IMR-90 (cell line): ENCODE data around the gene AMOTL2. TPM values are rescaled to one million over a fixed set of nuclear protein-coding genes. Genes with fewer than 3 reads are reported as not detected.
A peak's percentile ranks its signal among the peaks of the same experiment; 100 is the strongest.

ENCODE experiments used
- ATAC-seq: fragments of 200-7000 bp; cut with Tn5 transposase; 2 replicates; pipeline ENCODE4 v1.9.1; 2020; ENCODE audit warnings: low read depth, mild to moderate bottlenecking, moderate library complexity
- BruUV-seq: library from RNA; stranded (reverse); fragments of 400-500 nt; replicated peaks from 2 replicates; lab custom pipeline; 2021; lab: Mats Ljungman, UMichigan
- CTCF ChIA-PET: fragments of 300-600 bp; formaldehyde crosslinking; extraction: SDS; loops from one replicate; lab custom pipeline; 2021; ENCODE audit warnings: antibody characterized with exemption; lab: Yijun Ruan, JAX
- POLR2A ChIA-PET: fragments of 300-600 bp; sonication (Branson Sonifier 250); formaldehyde crosslinking; loops from one replicate; lab custom pipeline; 2022; ENCODE audit warnings: antibody characterized with exemption; ENCODE audit not compliant: unreplicated experiment; lab: Charles Lee
- DNase-seq: peaks from one replicate; pipeline ENCODE4 v3.0.0; 2013
- H2AFZ ChIP-seq: replicated peaks from 2 replicates; pipeline ENCODE3; 2013; ENCODE audit warnings: low read length, mild to moderate bottlenecking; ENCODE audit not compliant: poor library complexity
- H2AK5ac ChIP-seq: 2 replicates; pipeline ENCODE4 v1.6.1; 2013; ENCODE audit warnings: low read depth, low read length, inconsistent platforms
- H2AK9ac ChIP-seq: replicated peaks from 2 replicates; pipeline ENCODE3; 2013; ENCODE audit warnings: mild to moderate bottlenecking, low read depth, low read length, moderate library complexity; ENCODE audit not compliant: poor library complexity
- H2BK120ac ChIP-seq: 2 replicates; pipeline ENCODE4 v1.6.1; 2013; ENCODE audit warnings: low read depth, low read length, inconsistent platforms
- H2BK15ac ChIP-seq: 3 replicates; pipeline ENCODE4 v1.6.1; 2013; ENCODE audit warnings: low read depth, low read length, inconsistent platforms
- H2BK20ac ChIP-seq: 2 replicates; pipeline ENCODE4 v1.6.1; 2013; ENCODE audit warnings: low read depth, mild to moderate bottlenecking, inconsistent platforms, low read length, moderate library complexity
- H2BK5ac ChIP-seq: 2 replicates; pipeline ENCODE4 v1.6.1; 2013; ENCODE audit warnings: mild to moderate bottlenecking, low read depth, low read length, inconsistent platforms; ENCODE audit not compliant: poor library complexity, severe bottlenecking
- H3K14ac ChIP-seq: replicated peaks from 2 replicates; pipeline ENCODE4 v1.6.1; 2013; ENCODE audit warnings: low read depth, low read length, inconsistent platforms
- H3K18ac ChIP-seq: 2 replicates; pipeline ENCODE4 v1.6.1; 2013; ENCODE audit warnings: low read depth, low read length, control low read depth
- H3K23ac ChIP-seq: 2 replicates; pipeline ENCODE4 v1.6.1; 2013; ENCODE audit warnings: low read depth, low read length, inconsistent platforms
- H3K27ac ChIP-seq: 2 replicates; pipeline ENCODE4 v1.5.1; 2013; ENCODE audit warnings: mild to moderate bottlenecking, control low read depth, low read length; ENCODE audit not compliant: insufficient read depth
- H3K27me3 ChIP-seq: 2 replicates; pipeline ENCODE4 v1.6.1; 2013; ENCODE audit warnings: low read length; ENCODE audit not compliant: control insufficient read depth, insufficient read depth
- H3K36me3 ChIP-seq: 2 replicates; pipeline ENCODE4 v1.6.1; 2013; ENCODE audit warnings: low read length, mixed read lengths; ENCODE audit not compliant: control insufficient read depth, insufficient read depth
- H3K4ac ChIP-seq: 2 replicates; pipeline ENCODE4 v1.6.1; 2013; ENCODE audit warnings: low read depth, low read length, inconsistent platforms
- H3K4me1 ChIP-seq: 2 replicates; pipeline ENCODE4 v1.6.1; 2013; ENCODE audit warnings: low read length, mixed read lengths; ENCODE audit not compliant: control insufficient read depth, insufficient read depth
- H3K4me2 ChIP-seq: 2 replicates; pipeline ENCODE4 v1.6.1; 2013; ENCODE audit warnings: low read depth, mild to moderate bottlenecking, control low read depth, low read length, moderate library complexity
- H3K4me3 ChIP-seq: 2 replicates; pipeline ENCODE4 v1.5.1; 2013; ENCODE audit warnings: low read depth, mild to moderate bottlenecking, control low read depth, low read length, moderate library complexity; ENCODE audit not compliant: insufficient read depth
- H3K56ac ChIP-seq: 2 replicates; pipeline ENCODE4 v1.6.1; 2013; ENCODE audit warnings: low read length, inconsistent platforms; ENCODE audit not compliant: insufficient read depth; ENCODE audit errors: extremely low read depth
- H3K79me1 ChIP-seq, 2 experiments: 2 replicates each; pipeline ENCODE4 v1.6.1; 2013; ENCODE audit warnings: low read length in 2 of 2, inconsistent platforms in 1 of 2, low read depth in 1 of 2
- H3K9ac ChIP-seq: 2 replicates; pipeline ENCODE4 v1.6.1; 2013; ENCODE audit warnings: low read depth, low read length, control low read depth
- H3K9me1 ChIP-seq: 2 replicates; pipeline ENCODE4 v1.6.1; 2013; ENCODE audit warnings: low read length, inconsistent platforms; ENCODE audit not compliant: insufficient read depth
- H3K9me3 ChIP-seq: 2 replicates; pipeline ENCODE4 v1.6.1; 2013; ENCODE audit warnings: low read length; ENCODE audit not compliant: control insufficient read depth, insufficient read depth
- H4K20me1 ChIP-seq: 2 replicates; pipeline ENCODE4 v1.6.1; 2013; ENCODE audit warnings: low read length, inconsistent platforms; ENCODE audit not compliant: insufficient read depth
- H4K5ac ChIP-seq: 2 replicates; pipeline ENCODE4 v1.6.1; 2013; ENCODE audit warnings: mild to moderate bottlenecking, low read depth, low read length, control low read depth
- H4K8ac ChIP-seq, 2 experiments: 2 replicates each; pipeline ENCODE4 v1.6.1; 2013; ENCODE audit warnings: low read depth in 2 of 2, low read length in 2 of 2, control low read depth in 1 of 2, inconsistent platforms in 1 of 2
- H4K91ac ChIP-seq: 2 replicates; pipeline ENCODE4 v1.6.1; 2013; ENCODE audit warnings: low read depth, low read length, inconsistent platforms; ENCODE audit not compliant: insufficient read depth
- BHLHE40 ChIP-seq: fragments of 150-350 bp; IDR thresholded peaks from 2 replicates; pipeline ENCODE4 v1.6.1; 2016; ENCODE audit warnings: mild to moderate bottlenecking, low read depth, low read length
- CEBPB ChIP-seq: IDR thresholded peaks from 2 replicates; pipeline ENCODE4 v1.6.1; 2012; ENCODE audit warnings: low read depth, low read length, improper control_type of control experiment
- CHD1 ChIP-seq: IDR thresholded peaks from 2 replicates; pipeline ENCODE4 v1.6.1; 2012; ENCODE audit warnings: low read depth, low read length, improper control_type of control experiment
- CTCF ChIP-seq: conservative IDR thresholded peaks from 2 replicates; pipeline ENCODE4 v1.5.1; 2012; ENCODE audit warnings: mild to moderate bottlenecking, low read depth, low read length, improper control_type of control experiment
- ELK1 ChIP-seq: fragments of 150-350 bp; IDR thresholded peaks from 2 replicates; pipeline ENCODE4 v1.6.1; 2016; ENCODE audit warnings: low read depth, mild to moderate bottlenecking, low read length, moderate library complexity, borderline replicate concordance
- MAFK ChIP-seq: IDR thresholded peaks from 2 replicates; pipeline ENCODE4 v1.6.1; 2012; ENCODE audit warnings: low read depth, low read length, improper control_type of control experiment
- NFE2L2 ChIP-seq: fragments of 150-350 bp; IDR thresholded peaks from 2 replicates; pipeline ENCODE4 v1.6.1; 2016; ENCODE audit warnings: low read depth, mild to moderate bottlenecking, low read length
- RAD21 ChIP-seq: IDR thresholded peaks from 2 replicates; pipeline ENCODE4 v1.6.1; 2012; ENCODE audit warnings: low read length, improper control_type of control experiment
- RCOR1 ChIP-seq: IDR thresholded peaks from 2 replicates; pipeline ENCODE4 v1.6.1; 2012; ENCODE audit warnings: mild to moderate bottlenecking, low read length, improper control_type of control experiment; ENCODE audit not compliant: insufficient replicate concordance
- RFX5 ChIP-seq: IDR thresholded peaks from 2 replicates; pipeline ENCODE4 v1.8.0; 2012; ENCODE audit warnings: low read depth, mild to moderate bottlenecking, low read length, moderate library complexity
- SMC3 ChIP-seq: fragments of 150-350 bp; IDR thresholded peaks from 2 replicates; pipeline ENCODE4 v1.6.1; 2016; ENCODE audit warnings: low read depth, mild to moderate bottlenecking, antibody characterized with exemption, low read length, moderate library complexity
- WGBS, 2 experiments: methylation state at CpG; one replicate each; pipeline versions ENCODE4 v1.1.5 to v1.1.7; 2013; ENCODE audit warnings: missing lambda C conversion rate in 2 of 2; ENCODE audit not compliant: insufficient read length in 1 of 2; ENCODE audit errors: extremely low coverage in 2 of 2; 5-methylcytosine and 5-hydroxymethylcytosine counted together
- dilution Hi-C: fragments of 300-500 bp; cut with HindIII; formaldehyde crosslinking; loops from one replicate; pipeline ENCODE4 v1.14.3; 2018; ENCODE audit warnings: low sequenced_read_pairs; ENCODE audit not compliant: unreplicated experiment
- in situ Hi-C: fragments of 300-500 bp; cut with MboI; formaldehyde crosslinking; loops from 3 replicates; pipeline ENCODE4 v1.14.3; 2019; ENCODE audit warnings: low sequenced_read_pairs, inconsistent platforms, mixed read lengths
- intact Hi-C: fragments of 100-400 bp; cut with micrococcal nuclease; formaldehyde crosslinking; loops from 2 replicates; pipeline ENCODE4 v1.10.0; 2022
- polyA plus RNA-seq, 3 experiments: library from polyadenylated mRNA; depleted of rRNA; stranded (reverse); fragments of >200 nt; gene quantifications; 2 replicates each; pipeline ENCODE4 v1.2.3, GENCODE V29; 2012; ENCODE audit warnings: low replicate concordance in 1 of 3
- total RNA-seq: library from RNA; depleted of rRNA; stranded (reverse); fragments of >200 nt; gene quantifications from 2 replicates; pipeline ENCODE4 v1.2.3, GENCODE V29; 2012
- TF ChIP-seq, protein P1 (sequence below): fragments of 150-350 bp; IDR thresholded peaks from 2 replicates; pipeline ENCODE4 v1.6.1; 2017; ENCODE audit warnings: mild to moderate bottlenecking, antibody characterized with exemption, low read length, low read depth

AMOTL2 gene
- total and polyA plus RNA-seq, 2 of the 4 experiments (the other 2 are of a cell fraction): 162 to 176 TPM

DNA sequence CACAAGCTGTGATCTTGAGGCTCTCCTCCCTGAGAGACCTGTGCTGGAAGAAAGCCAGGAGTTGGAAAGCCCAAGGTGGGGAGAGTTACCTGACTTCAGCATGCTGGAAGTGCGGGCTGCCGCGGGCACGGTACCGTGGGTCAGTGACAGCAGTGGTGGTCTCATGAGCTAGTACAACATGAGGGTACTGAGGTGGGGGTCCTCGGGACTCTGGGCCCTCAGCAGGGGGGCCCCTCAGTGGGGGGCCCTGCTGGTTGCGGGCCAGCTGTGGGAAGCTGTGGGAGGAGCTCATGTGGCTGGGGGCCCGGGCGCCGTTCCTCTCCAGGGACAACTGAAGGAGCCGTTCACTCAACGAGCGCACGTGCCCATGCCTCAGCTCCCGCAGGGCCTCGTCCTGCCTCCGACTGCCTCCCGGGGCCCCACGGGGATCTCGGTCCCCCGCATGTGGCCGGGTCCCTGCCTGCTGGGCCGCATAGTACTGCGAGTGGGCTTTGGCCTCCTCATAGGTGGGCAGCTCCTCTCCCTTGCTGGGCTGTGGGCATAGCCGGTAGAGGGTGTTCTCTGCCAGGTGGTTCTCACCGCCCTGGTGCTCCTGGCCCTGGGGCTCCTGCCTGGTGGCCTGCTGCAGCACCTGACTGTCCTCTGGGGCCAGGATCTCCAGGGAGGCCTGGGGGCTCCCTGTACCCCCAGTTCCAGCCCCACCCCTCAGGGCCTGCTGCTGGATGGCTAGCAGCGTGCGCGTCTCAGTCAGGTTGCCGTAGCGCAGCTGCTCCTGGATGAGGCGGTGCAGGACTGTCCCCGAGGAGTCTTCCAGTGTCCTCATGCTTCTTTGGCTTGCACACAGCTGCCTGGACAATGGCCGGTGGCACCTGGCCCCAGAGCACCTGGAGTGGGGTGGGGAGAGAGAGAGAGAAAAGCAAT lies 3.4 kb downstream of the AMOTL2 start:
- peak overlapping the region; percentile 76; the same call in 1 of the 2 replicates for H3K4me3 ChIP-seq
- TF ChIP-seq CTCF (no peak), MAFK (no peak), RCOR1 (no peak), CHD1 (no peak; the same call in 1 of the 2 replicates), CEBPB (no peak), RAD21 (no peak), BHLHE40 (no peak), NFE2L2 (no peak), RFX5 (no peak), SMC3 (no peak), ELK1 (no peak)
- TF ChIP-seq, protein P1, sequence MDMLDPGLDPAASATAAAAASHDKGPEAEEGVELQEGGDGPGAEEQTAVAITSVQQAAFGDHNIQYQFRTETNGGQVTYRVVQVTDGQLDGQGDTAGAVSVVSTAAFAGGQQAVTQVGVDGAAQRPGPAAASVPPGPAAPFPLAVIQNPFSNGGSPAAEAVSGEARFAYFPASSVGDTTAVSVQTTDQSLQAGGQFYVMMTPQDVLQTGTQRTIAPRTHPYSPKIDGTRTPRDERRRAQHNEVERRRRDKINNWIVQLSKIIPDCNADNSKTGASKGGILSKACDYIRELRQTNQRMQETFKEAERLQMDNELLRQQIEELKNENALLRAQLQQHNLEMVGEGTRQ: no peak; the same call in 1 of the 2 replicates

More for the DNA sequence above, 3.4 kb downstream of the AMOTL2 start:
- Histone ChIP-seq H3K4ac (peak overlapping the region; percentile 59), H3K27ac (peak overlapping the region; percentile 99), H3K4me2 (peak overlapping the region; percentile 93), H3K9ac (peak overlapping the region; percentile 93), H2BK20ac (no peak overlapping the region), H2AK9ac (peak overlapping the region; percentile 80), H2AK5ac (peak overlapping the region; percentile 46; the same call in 1 of the 2 replicates), H2BK15ac (no peak overlapping the region), H3K4me1 (peaks cover 57% of the 10 kb centered on the region), H3K9me1 (peaks cover 10% of the 10 kb centered on the region), H3K56ac (peak overlapping the region; percentile 62; the same call in 1 of the 2 replicates), H3K14ac (peak overlapping the region; percentile 99), H2AFZ (no peak overlapping the region), H3K27me3 (no peaks in the 10 kb centered on the region), H3K79me1 (peaks cover 9 to 62% of the 10 kb centered on the region in 2 experiments; a peak in 3 of 4 replicates), H4K8ac (peak overlapping the region; percentile 40 to 47; a peak in 2 of 4 replicates), H3K9me3 (no peaks in the 10 kb centered on the region), H2BK120ac (peak overlapping the region; percentile 19; the same call in 1 of the 2 replicates), H2BK5ac (peak overlapping the region; percentile 98), H3K18ac (peak overlapping the region; percentile 55; the same call in 1 of the 2 replicates), H3K36me3 (peaks cover 64% of the 10 kb centered on the region), H4K91ac (peak overlapping the region; percentile 10; the same call in 1 of the 2 replicates), H3K23ac (peak overlapping the region; percentile 99), H4K5ac (peak overlapping the region; percentile 53; the same call in 1 of the 2 replicates), H4K20me1 (peaks cover 80% of the 10 kb centered on the region)
- ATAC-seq (no peak), DNase-seq (no peak)
- ChIA-PET POLR2A (interaction anchor here (0.5 to 2.1 kb wide), 7 partner anchors 12 to 112 kb away, joined by 3 to 11 read pairs (median 6); no protein-coding TSS in a partner anchor), CTCF (interaction anchor here (0.8 to 1.5 kb wide), 4 partner anchors 43 to 100 kb away, joined by 3 to 4 read pairs (median 3); no protein-coding TSS in a partner anchor)
- dilution Hi-C loops (no loop called here), in situ Hi-C loops (no loop called here), intact Hi-C loops (loop anchor here (5.0 kb wide), 1 partner anchor 76 kb away; no protein-coding TSS in a partner anchor)
- WGBS, 2 experiments: 96% methylated on average over 18 of the region's 34 CpGs; no CpG with 5 or more reads in 1 of the 2 experiments
- no TSS peak for BruUV-seq
